CD4-positive, alpha-beta memory T cell (primary cell): ENCODE measurements around the gene PTPRA. TPM values are rescaled to one million over a fixed set of nuclear protein-coding genes. Genes with fewer than 3 reads are reported as not detected.
"Not testable (repeated sequence)": the region's sequence is repeated elsewhere in the genome, so short reads cannot be mapped to it uniquely, and the experiment has no call there.

ENCODE experiments used
- CTCF ChIA-PET: fragments of 350-600 bp; sonication (Branson Sonifier 250); formaldehyde crosslinking; loops from one replicate; lab custom pipeline; 2021; ENCODE audit warnings: inconsistent platforms; ENCODE audit not compliant: partially characterized antibody; lab: Charles Lee
- POLR2A ChIA-PET: fragments of 350-600 bp; sonication (Branson Sonifier 250); formaldehyde crosslinking; loops from one replicate; lab custom pipeline; 2021; ENCODE audit not compliant: partially characterized antibody; lab: Charles Lee
- DNase-seq, 5 donors: peaks; one replicate each; pipeline versions ENCODE4 v3.0.0 to v3.0.0-alpha.2; 2020 to 2022; ENCODE audit warnings: mixed read lengths in 1 of 5
- H3K27ac ChIP-seq: one replicate; pipeline ENCODE4 v1.7.0; 2013; ENCODE audit warnings: low read depth, low read length
- H3K27me3 ChIP-seq: 2 replicates; pipeline ENCODE4 v1.7.0; 2013; ENCODE audit warnings: mild to moderate bottlenecking, low read length, moderate library complexity; ENCODE audit not compliant: insufficient read depth
- H3K36me3 ChIP-seq: 2 replicates; pipeline ENCODE4 v1.7.0; 2013; ENCODE audit warnings: mild to moderate bottlenecking, low read length, moderate library complexity; ENCODE audit not compliant: insufficient read depth
- H3K4me1 ChIP-seq: 2 replicates; pipeline ENCODE4 v1.7.0; 2013; ENCODE audit warnings: mild to moderate bottlenecking, low read length, moderate library complexity; ENCODE audit not compliant: insufficient read depth
- H3K4me3 ChIP-seq, 2 donors: one replicate each; pipeline ENCODE4 v1.7.0; 2013; ENCODE audit warnings: low read length in 2 of 2, mild to moderate bottlenecking in 1 of 2
- H3K9me3 ChIP-seq, 2 donors: one replicate each; pipeline ENCODE4 v1.7.0; 2013; ENCODE audit warnings: low read length in 2 of 2, control low read depth in 1 of 2; ENCODE audit not compliant: control insufficient read depth in 1 of 2
- H3K27ac Mint-ChIP-seq, 7 donors: one replicate each; pipeline ENCODE4 v1.8.0; 2020 to 2021; ENCODE audit warnings: mixed read lengths in 7 of 7, mild to moderate bottlenecking in 6 of 7, inconsistent platforms in 3 of 7, moderate library complexity in 3 of 7
- H3K27me3 Mint-ChIP-seq, 2 donors: one replicate each; pipeline ENCODE4 v1.8.0; 2020 to 2021; ENCODE audit warnings: mixed read lengths in 2 of 2
- H3K36me3 Mint-ChIP-seq, 2 donors: one replicate each; pipeline ENCODE4 v1.8.0; 2020 to 2021; ENCODE audit warnings: mixed read lengths in 2 of 2, inconsistent platforms in 1 of 2, mild to moderate bottlenecking in 1 of 2
- H3K4me1 Mint-ChIP-seq, 4 donors: one replicate each; pipeline ENCODE4 v1.8.0; 2020 to 2021; ENCODE audit warnings: mixed read lengths in 4 of 4, mild to moderate bottlenecking in 1 of 4
- H3K4me3 Mint-ChIP-seq, 8 donors: one replicate each; pipeline ENCODE4 v1.8.0; 2020 to 2021; ENCODE audit warnings: mixed read lengths in 8 of 8, mild to moderate bottlenecking in 7 of 8, moderate library complexity in 6 of 8, inconsistent platforms in 3 of 8
- H3K9me3 Mint-ChIP-seq, 8 donors: one replicate each; pipeline ENCODE4 v1.8.0; 2020 to 2021; ENCODE audit warnings: mixed read lengths in 8 of 8, mild to moderate bottlenecking in 5 of 8, inconsistent platforms in 3 of 8, moderate library complexity in 1 of 8
- intact Hi-C: fragments of 100-400 bp; cut with micrococcal nuclease; formaldehyde crosslinking; loops from one replicate; pipeline ENCODE4 v1.15.1; 2023
- polyA plus RNA-seq, 2 donors: library from polyadenylated mRNA; unstranded; fragments of 300-500 nt; fragmentation: Illumina TruSeq; gene quantifications; one replicate each; pipeline ENCODE4 v1.2.3, GENCODE V29; 2021
- total RNA-seq, 2 experiments: library from RNA; stranded (reverse); gene quantifications; one replicate each; pipeline ENCODE4 v1.2.3, GENCODE V29; 2021

The PTPRA gene
- total and polyA plus RNA-seq, 4 experiments from 2014 or later, result 24.8 to 87.8 (median 64.7) TPM

- H3K9me3 ChIP-seq, H3K4me1 Mint-ChIP-seq, H3K27me3 Mint-ChIP-seq, H3K9me3 Mint-ChIP-seq, DNase-seq, POLR2A ChIA-PET, H3K27me3 ChIP-seq, H3K4me1 ChIP-seq, H3K4me3 Mint-ChIP-seq, intact Hi-C loops, H3K27ac ChIP-seq, H3K4me3 ChIP-seq, CTCF ChIA-PET: not testable (repeated sequence)
- Mint-ChIP-seq H3K27ac (peak overlapping the region in 2 of 7 donors; percentile 19 to 47), H3K36me3 (peaks cover 16 to 43% of the 10 kb centered on the region in 2 donors)
- peaks cover 13% of the 10 kb centered on the region for H3K36me3 ChIP-seq
Measured at GRCh38 chr20:3015302-3015701, 142.0 kb downstream of the PTPRA start.

- Mint-ChIP-seq H3K27me3 (no peaks in the 10 kb centered on the region), H3K9me3 (no peaks in the 10 kb centered on the region), H3K36me3 (peaks cover 49 to 67% of the 10 kb centered on the region in 2 donors), H3K27ac (peak overlapping the region in 2 of 7 donors; percentile 1 to 17), H3K4me3 (no peak overlapping the region), H3K4me1 (no peaks in the 10 kb centered on the region)
- H3K27ac ChIP-seq, result no peak overlapping the region
- no peak overlapping the region for H3K4me3 ChIP-seq
- no peaks in the 10 kb centered on the region for H3K4me1 ChIP-seq
- intact Hi-C loops, result no loop called here
- CTCF ChIA-PET, result no interaction called here
- POLR2A ChIA-PET, result no interaction called here
- peaks cover 50% of the 10 kb centered on the region for H3K36me3 ChIP-seq
- no peak for DNase-seq
- H3K9me3 ChIP-seq, result no peaks in the 10 kb centered on the region
- no peaks in the 10 kb centered on the region for H3K27me3 ChIP-seq
Measured at GRCh38 chr20:3021327-3021726, 148.0 kb downstream of the PTPRA start.

GRCh38 chr20:3021777-3022176 lies 148.5 kb downstream of the PTPRA start:
- H3K4me1 Mint-ChIP-seq, result no peaks in the 10 kb centered on the region
- H3K27me3 ChIP-seq, result no peaks in the 10 kb centered on the region
- no peaks in the 10 kb centered on the region for H3K27me3 Mint-ChIP-seq
- H3K4me3 Mint-ChIP-seq, result no peak overlapping the region
- no peaks in the 10 kb centered on the region for H3K9me3 ChIP-seq
- H3K36me3 Mint-ChIP-seq, result peaks cover 54 to 70% of the 10 kb centered on the region in 2 donors
- intact Hi-C loops, result no loop called here
- ChIA-PET POLR2A (no interaction called here), CTCF (no interaction called here)
- no peak overlapping the region for H3K27ac ChIP-seq
- H3K4me3 ChIP-seq, result no peak overlapping the region
- DNase-seq, result no peak
- H3K4me1 ChIP-seq, result no peaks in the 10 kb centered on the region
- no peak overlapping the region for H3K27ac Mint-ChIP-seq
- H3K9me3 Mint-ChIP-seq, result no peaks in the 10 kb centered on the region
- H3K36me3 ChIP-seq, result peaks cover 52% of the 10 kb centered on the region

DNA sequence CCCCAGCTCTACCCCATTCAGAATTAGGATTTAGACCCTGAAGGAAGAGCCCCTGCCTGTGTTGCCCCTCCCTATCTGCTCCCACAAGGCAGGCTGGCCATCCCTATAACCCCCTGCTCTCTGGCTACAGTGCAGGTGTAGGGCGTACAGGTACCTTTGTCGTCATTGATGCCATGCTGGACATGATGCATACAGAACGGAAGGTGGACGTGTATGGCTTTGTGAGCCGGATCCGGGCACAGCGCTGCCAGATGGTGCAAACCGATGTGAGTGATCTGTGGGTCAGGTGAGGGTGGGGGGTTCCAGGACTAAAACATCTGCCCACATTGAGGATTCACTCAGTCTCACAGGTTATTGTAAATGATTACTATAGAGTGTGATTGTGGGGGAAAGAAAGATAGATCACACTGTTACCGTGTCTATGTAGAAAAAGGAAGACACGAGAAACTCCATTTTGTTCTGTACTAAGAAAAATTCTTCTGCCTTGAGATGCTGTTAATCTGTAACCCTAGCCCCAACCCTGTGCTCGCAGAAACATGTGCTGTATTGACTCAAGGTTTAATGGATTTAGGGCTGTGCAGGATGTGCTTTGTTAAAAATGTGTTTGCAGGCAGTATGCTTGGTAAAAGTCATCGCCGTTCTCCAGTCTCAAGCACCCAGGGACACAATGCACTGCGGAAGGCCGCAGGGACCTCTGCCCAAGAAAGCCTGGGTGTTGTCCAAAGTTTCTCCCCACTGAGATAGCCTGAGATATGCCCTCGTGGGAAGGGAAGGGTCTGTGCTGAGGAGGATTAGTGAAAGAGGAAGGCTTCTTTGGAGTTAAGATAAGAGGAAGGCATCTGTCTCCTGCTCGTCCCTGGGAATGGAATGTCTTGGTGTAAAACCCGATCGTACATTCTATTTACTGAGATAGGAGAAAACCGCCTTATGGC lies 149.5 kb downstream of the PTPRA start:
- H3K27me3 Mint-ChIP-seq, H3K27me3 ChIP-seq, DNase-seq, POLR2A ChIA-PET, H3K9me3 Mint-ChIP-seq, intact Hi-C loops, H3K9me3 ChIP-seq, CTCF ChIA-PET, H3K27ac ChIP-seq, H3K4me1 ChIP-seq, H3K4me1 Mint-ChIP-seq, H3K4me3 Mint-ChIP-seq, H3K4me3 ChIP-seq: not testable (repeated sequence)
- Mint-ChIP-seq H3K27ac (peak overlapping the region in 3 of 7 donors; percentile 31 to 53 (median 51)), H3K36me3 (peaks cover 49 to 70% of the 10 kb centered on the region in 2 donors)
- peaks cover 54% of the 10 kb centered on the region for H3K36me3 ChIP-seq

DNA sequence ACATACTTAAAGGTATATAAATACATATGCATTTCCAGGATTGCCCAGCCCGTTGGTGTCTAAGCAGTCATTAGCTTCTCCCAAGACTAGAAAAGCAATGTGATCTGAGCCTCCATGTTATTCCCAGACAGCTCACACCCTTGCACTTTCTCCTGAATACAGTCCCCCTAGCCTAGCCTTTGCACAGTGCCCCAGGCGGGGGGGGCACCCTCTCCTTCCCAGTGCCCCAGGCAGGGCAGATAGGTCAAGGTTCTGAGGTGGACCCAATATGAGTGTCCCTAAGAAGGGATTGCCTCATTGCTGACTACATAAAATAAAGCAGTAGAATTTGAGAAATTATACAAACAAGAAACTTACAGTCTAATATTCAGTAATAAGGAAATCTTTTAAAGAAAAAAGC lies 154.7 kb downstream of the PTPRA start:
- no peak overlapping the region for H3K27ac ChIP-seq
- CTCF ChIA-PET, result no interaction called here
- no peaks in the 10 kb centered on the region for H3K27me3 ChIP-seq
- H3K27ac Mint-ChIP-seq, result peak overlapping the region in 3 of 7 donors; percentile 18 to 63 (median 57)
- H3K4me1 ChIP-seq, result no peaks in the 10 kb centered on the region
- no peaks in the 10 kb centered on the region for H3K9me3 ChIP-seq
- POLR2A ChIA-PET, result no interaction called here
- peaks cover 36 to 64% of the 10 kb centered on the region in 2 donors for H3K36me3 Mint-ChIP-seq
- peaks cover 0 to 2% (median 0%) of the 10 kb centered on the region in 4 donors for H3K4me1 Mint-ChIP-seq
- no peak overlapping the region for H3K4me3 Mint-ChIP-seq
- no peak overlapping the region for H3K4me3 ChIP-seq
- intact Hi-C loops, result no loop called here
- peaks cover 51% of the 10 kb centered on the region for H3K36me3 ChIP-seq
- no peaks in the 10 kb centered on the region for H3K27me3 Mint-ChIP-seq
- no peaks in the 10 kb centered on the region for H3K9me3 Mint-ChIP-seq
- no peak for DNase-seq

DNA sequence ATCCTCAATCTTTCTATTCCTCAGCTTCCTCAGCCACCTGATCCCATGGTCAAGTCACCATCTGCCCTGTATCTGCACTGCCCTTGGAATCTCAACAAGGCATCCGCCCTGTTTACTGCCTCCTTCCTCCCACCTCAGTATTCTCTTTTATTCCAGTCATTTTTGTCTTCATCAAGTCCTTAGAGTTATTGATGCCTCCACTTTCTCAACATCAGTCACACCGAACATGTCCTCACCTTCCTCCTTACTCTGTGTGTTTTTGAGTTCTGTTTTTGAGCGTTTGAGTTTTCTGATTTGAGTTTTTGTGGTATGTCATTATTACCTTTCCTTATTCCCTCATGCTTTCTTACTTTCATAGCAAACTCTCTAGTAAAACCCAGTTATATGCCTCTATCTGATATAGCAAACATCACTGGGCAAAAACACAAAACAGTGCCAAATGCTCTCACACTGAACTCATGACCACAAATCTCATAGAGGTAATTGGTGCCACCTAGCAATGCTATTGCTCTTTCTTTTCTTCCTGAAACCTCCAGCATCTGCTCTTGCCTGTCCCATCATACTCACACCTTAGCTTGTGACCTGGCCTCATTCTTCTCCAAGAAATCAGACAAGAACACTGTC lies 158.4 kb downstream of the PTPRA start:
- Histone ChIP-seq H3K27ac (no peak overlapping the region), H3K9me3 (no peaks in the 10 kb centered on the region), H3K36me3 (peaks cover 53% of the 10 kb centered on the region), H3K4me1 (no peaks in the 10 kb centered on the region), H3K27me3 (no peaks in the 10 kb centered on the region), H3K4me3 (no peak overlapping the region)
- H3K4me1 Mint-ChIP-seq, result peaks cover 0 to 2% (median 0%) of the 10 kb centered on the region in 4 donors
- no peaks in the 10 kb centered on the region for H3K9me3 Mint-ChIP-seq
- H3K27ac Mint-ChIP-seq, result no peak overlapping the region
- peaks cover 34 to 60% of the 10 kb centered on the region in 2 donors for H3K36me3 Mint-ChIP-seq
- intact Hi-C loops, result no loop called here
- H3K4me3 Mint-ChIP-seq, result no peak overlapping the region
- ChIA-PET CTCF (no interaction called here), POLR2A (no interaction called here)
- no peaks in the 10 kb centered on the region for H3K27me3 Mint-ChIP-seq
- DNase-seq, result no peak

GRCh38 chr20:3032624-3033023 lies 159.3 kb downstream of the PTPRA start:
- DNase-seq, result no peak
- Mint-ChIP-seq H3K36me3 (peaks cover 32 to 57% of the 10 kb centered on the region in 2 donors), H3K4me1 (peaks cover 0 to 2% (median 0%) of the 10 kb centered on the region in 4 donors), H3K27me3 (no peaks in the 10 kb centered on the region), H3K4me3 (no peak overlapping the region), H3K9me3 (no peaks in the 10 kb centered on the region), H3K27ac (no peak overlapping the region)
- Histone ChIP-seq H3K27ac (no peak overlapping the region), H3K4me3 (no peak overlapping the region), H3K9me3 (no peaks in the 10 kb centered on the region), H3K36me3 (peaks cover 53% of the 10 kb centered on the region), H3K27me3 (no peaks in the 10 kb centered on the region), H3K4me1 (no peaks in the 10 kb centered on the region)
- ChIA-PET POLR2A (no interaction called here), CTCF (no interaction called here)
- intact Hi-C loops, result no loop called here
